Kidney epithelial cell (primary cell): ENCODE measurements around the gene CENPP. TPM values are rescaled to one million over a fixed set of nuclear protein-coding genes. Genes with fewer than 3 reads are reported as not detected.

Experiments
- DNase-seq: peaks from one replicate; pipeline ENCODE4 v3.0.0-alpha.2; 2010; ENCODE audit warnings: low read depth
- H3K27me3 ChIP-seq: 2 replicates; pipeline ENCODE4 v1.6.0; 2011; ENCODE audit warnings: low read length; ENCODE audit not compliant: control insufficient read depth, insufficient read depth
- H3K36me3 ChIP-seq: 2 replicates; pipeline ENCODE4 v1.5.1; 2011; ENCODE audit warnings: low read length; ENCODE audit not compliant: control insufficient read depth, insufficient read depth
- H3K4me3 ChIP-seq: 2 replicates; pipeline ENCODE4 v1.5.1; 2011; ENCODE audit warnings: low read depth, mild to moderate bottlenecking, control low read depth, low read length
- total RNA-seq: library from RNA; depleted of rRNA; stranded (reverse); fragments of >200 nt; gene quantifications from 2 replicates; pipeline ENCODE4 v1.2.3, GENCODE V29; 2015
- TF ChIP-seq, protein P1 (sequence below): IDR thresholded peaks from 2 replicates; pipeline ENCODE4 v1.5.1; 2011; ENCODE audit warnings: mild to moderate bottlenecking, moderate library complexity, low read length, control low read depth, inconsistent platforms; ENCODE audit not compliant: insufficient read depth, poor library complexity, severe bottlenecking

CENPP gene
- total RNA-seq, 1 donor from 2014 or later, result 1.4 TPM

DNA sequence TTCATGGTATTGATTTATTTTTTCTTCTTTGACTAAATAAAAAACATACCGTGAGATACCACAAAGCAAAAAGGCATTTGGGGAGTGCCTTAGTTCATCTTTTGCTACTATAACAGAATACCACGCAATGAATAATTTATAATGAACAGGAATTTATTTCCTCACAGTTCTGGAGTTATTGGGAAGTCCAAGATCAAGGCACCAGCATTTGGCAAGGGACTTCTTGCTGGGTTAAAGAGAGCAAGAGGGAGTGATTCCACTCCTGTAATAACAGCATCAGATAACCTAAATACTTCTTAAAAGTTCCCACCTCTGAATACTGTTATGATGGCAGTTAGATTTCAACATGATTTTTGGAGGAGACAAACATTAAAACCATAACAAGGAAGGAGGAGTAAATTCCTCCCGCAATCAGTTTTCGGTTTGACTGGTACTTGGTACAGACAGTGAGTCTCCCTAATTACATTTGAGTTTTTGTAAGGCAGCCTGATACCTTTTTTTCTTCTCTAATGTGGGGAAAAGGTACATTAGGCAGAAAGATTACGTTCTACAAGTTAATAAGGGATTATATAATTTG lies 107.3 kb downstream of the CENPP start:
- no peak for DNase-seq
- Histone ChIP-seq H3K4me3 (no peak overlapping the region), H3K27me3 (no peaks in the 10 kb centered on the region), H3K36me3 (no peaks in the 10 kb centered on the region)
- TF ChIP-seq, protein P1, sequence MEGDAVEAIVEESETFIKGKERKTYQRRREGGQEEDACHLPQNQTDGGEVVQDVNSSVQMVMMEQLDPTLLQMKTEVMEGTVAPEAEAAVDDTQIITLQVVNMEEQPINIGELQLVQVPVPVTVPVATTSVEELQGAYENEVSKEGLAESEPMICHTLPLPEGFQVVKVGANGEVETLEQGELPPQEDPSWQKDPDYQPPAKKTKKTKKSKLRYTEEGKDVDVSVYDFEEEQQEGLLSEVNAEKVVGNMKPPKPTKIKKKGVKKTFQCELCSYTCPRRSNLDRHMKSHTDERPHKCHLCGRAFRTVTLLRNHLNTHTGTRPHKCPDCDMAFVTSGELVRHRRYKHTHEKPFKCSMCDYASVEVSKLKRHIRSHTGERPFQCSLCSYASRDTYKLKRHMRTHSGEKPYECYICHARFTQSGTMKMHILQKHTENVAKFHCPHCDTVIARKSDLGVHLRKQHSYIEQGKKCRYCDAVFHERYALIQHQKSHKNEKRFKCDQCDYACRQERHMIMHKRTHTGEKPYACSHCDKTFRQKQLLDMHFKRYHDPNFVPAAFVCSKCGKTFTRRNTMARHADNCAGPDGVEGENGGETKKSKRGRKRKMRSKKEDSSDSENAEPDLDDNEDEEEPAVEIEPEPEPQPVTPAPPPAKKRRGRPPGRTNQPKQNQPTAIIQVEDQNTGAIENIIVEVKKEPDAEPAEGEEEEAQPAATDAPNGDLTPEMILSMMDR, result no peak

DNA sequence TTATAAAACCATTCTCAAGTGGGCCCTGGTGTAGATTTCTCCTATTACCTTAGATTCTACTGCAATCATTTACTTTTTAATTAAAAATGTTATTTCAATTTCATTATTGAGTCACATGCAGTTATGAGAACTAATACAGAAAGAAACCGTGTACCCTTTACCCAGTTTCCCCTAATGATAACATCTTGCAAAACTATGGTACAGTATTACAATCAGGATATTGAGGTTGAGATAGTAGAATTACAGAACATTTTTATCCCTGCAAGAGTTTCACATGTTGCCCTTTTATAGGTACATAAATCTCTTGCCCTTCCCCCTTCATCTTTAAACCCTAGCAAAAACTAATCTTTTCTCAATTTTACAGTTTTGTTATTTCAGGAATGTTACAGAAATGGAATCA lies 109.5 kb downstream of the CENPP start:
- TF ChIP-seq, protein P1, result no peak
- Histone ChIP-seq H3K4me3 (no peak overlapping the region), H3K36me3 (no peaks in the 10 kb centered on the region), H3K27me3 (no peaks in the 10 kb centered on the region)
- no peak for DNase-seq

DNA sequence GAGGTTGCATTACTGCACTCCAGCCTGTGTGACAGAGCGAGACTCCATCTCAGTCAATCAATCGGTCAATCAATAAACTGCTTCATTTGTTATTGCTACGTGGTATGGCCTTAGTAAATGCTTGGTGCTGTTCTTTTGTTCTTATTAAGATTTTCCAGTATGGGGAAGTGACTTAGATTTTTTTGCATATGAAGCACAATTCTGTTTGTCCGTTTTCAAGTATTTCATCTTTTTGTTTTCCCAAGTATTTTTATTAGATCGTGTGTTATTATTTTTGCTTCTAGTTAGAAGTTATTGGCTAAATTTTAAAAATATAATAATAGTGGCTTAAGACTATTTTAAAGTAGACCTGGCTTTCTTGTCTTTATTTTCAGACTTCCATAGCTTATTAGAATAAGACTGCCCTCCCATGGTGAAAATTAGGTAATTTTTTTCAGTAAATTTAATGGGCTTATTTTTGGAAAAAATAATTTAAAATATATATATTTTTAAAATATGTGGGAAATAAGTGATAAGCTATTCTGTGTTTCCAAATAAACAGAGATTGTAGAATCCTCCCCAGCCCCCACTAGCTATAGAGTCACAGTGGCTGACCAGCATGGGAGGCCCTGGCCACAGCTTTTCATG lies 113.3 kb downstream of the CENPP start:
- Histone ChIP-seq H3K4me3 (no peak overlapping the region), H3K36me3 (no peaks in the 10 kb centered on the region), H3K27me3 (no peaks in the 10 kb centered on the region)
- DNase-seq, result no peak
- TF ChIP-seq, protein P1, result no peak

DNA sequence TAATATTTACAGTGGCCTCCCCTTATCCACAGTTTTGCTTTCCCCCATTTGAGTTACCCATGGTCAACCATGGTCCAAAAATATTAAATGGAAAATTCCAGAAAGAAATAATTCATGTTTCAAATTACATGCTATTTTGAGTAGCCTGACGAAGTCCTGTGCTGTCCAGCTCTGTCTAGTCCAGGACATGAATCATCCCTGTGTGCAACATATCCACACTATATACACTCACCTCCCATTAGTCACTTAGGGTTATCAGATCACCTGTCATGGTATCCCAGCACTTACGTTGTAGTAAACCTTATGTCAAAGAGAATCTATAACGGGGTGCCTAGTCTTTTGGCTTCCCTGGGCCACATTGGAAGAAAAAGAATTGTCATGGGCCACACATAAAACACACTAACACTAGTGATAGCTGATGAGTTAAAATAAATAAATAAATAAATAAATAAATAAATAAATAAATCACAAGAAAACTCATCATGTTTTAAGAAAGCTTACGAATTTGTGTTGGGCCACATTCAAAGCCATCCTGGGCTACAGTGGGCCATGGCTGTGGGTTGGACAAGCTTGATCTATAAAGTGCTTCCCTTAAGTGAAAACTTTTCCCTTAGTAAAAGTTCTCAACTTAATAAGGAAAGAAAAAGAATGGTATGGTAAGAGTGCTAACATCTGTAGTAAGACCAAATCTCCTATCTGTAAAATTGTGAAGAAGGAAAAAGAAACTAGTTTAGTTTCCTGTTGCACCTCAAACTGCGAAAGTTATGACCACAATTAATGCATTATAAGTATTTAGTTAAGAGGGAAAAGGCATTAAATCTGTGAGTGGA lies 114.4 kb downstream of the CENPP start:
- Histone ChIP-seq H3K36me3 (no peaks in the 10 kb centered on the region), H3K4me3 (no peak overlapping the region), H3K27me3 (no peaks in the 10 kb centered on the region)
- TF ChIP-seq, protein P1, result no peak
- peak; percentile 10 for DNase-seq

DNA sequence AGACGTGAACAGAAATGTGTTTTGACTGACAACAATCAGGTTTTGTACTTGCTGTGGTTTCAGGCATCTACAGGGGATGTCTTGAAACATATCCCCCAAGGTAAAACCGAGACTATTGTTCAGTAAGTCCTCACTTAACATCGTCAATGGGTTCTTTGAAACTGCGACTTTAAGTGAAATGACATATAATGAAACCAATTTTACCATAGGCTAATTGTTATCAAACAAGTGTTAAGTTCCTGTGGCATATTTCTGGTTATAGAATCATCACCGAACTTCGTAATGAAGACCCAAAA lies 114.9 kb downstream of the CENPP start:
- TF ChIP-seq, protein P1, result no peak
- DNase-seq, result no peak

DNA sequence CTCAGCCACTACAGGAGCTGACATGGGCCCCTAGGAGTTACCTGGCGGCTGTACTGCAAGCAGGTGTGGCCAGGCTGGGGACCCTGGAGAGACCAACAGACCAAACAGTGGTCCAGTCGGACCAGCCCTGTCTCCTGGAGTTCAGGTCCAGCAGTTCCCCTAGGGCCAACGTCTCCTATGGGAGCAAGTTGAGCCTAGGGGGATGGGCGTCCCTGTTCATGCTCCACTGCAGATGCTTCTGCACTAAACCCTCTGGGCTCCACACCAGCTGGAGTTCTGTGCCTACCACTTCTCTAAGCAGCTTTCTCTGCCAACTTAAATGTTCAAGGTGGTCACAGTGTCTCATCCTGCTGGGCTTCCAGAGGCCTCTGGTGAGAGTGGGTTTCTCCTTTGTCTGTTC lies 119.1 kb downstream of the CENPP start:
- Histone ChIP-seq H3K4me3 (no peak overlapping the region), H3K36me3 (no peaks in the 10 kb centered on the region), H3K27me3 (no peaks in the 10 kb centered on the region)
- TF ChIP-seq, protein P1, result no peak
- no peak for DNase-seq

More for the DNA sequence above, 114.9 kb downstream of the CENPP start:
- no peak overlapping the region for H3K4me3 ChIP-seq
- H3K36me3 ChIP-seq, result no peaks in the 10 kb centered on the region
- H3K27me3 ChIP-seq, result no peaks in the 10 kb centered on the region
